ENCODE results near the gene QRICH2. TPM values are rescaled to one million over a fixed set of nuclear protein-coding genes. Genes with fewer than 3 reads are reported as not detected.
"Not testable (repeated sequence)": the region's sequence is repeated elsewhere in the genome, so short reads cannot be mapped to it uniquely, and the experiment has no call there.

The QRICH2 gene
- total RNA-seq, 4 donors from 2014 or later = 1.2 to 1.8 (median 1.6) TPM

DNA sequence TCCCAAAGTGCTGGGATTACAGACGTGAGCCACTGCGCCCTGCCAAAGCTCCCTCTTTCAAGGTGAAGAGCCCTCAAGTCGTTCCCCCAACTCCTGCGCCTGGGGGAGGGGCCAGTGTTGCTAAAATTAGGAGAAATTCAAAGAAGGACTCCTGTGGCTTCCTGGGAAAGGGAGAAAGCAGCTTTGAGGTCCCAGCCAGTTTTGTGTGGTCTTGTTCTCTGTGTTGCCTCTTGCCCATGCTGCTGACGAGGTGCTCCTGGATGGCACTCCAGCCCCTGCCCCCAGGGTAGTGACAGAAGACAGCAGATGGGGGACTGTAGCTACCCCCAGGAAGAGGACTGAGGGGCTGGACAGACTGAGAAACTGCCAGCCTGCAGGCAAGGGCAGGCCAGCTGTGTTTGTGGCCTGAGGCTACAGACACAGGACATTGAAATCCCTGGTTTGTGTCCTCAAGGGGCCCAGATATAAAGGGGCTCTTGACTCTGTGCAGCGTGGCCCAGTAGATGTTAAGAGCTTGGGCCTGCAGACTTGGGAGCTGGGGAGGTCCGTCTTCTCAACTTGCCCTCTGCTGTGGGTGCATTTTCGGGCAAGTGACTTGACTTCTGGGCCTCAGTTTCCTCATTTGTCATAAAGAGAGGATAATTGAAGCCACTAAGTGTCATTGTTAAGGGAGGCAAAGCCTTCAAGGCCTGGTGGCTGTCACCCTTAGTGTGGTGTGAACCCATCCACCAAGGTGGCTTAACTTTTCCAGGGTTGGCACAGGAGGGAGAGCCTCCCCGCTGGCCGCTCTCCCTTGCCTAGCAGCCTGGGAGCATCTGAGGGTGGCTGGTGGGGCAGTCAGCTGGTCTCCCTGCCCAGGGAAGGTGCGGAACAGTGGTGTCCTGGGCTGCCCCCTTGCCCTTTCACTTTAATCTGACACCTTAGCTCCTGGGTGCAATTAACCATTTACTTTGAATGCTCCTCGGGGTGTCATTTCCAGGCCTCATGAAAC lies 38.8 kb downstream of the QRICH2 start:
- TF ChIP-seq, protein P1, sequence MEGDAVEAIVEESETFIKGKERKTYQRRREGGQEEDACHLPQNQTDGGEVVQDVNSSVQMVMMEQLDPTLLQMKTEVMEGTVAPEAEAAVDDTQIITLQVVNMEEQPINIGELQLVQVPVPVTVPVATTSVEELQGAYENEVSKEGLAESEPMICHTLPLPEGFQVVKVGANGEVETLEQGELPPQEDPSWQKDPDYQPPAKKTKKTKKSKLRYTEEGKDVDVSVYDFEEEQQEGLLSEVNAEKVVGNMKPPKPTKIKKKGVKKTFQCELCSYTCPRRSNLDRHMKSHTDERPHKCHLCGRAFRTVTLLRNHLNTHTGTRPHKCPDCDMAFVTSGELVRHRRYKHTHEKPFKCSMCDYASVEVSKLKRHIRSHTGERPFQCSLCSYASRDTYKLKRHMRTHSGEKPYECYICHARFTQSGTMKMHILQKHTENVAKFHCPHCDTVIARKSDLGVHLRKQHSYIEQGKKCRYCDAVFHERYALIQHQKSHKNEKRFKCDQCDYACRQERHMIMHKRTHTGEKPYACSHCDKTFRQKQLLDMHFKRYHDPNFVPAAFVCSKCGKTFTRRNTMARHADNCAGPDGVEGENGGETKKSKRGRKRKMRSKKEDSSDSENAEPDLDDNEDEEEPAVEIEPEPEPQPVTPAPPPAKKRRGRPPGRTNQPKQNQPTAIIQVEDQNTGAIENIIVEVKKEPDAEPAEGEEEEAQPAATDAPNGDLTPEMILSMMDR (IDR thresholded peaks at IDR 0.05) = no peak
- DNase-seq (ENCODE audit: low spot score) = no peak
- ATAC-seq (ENCODE audit: low FRiP score) = no peak

DNA sequence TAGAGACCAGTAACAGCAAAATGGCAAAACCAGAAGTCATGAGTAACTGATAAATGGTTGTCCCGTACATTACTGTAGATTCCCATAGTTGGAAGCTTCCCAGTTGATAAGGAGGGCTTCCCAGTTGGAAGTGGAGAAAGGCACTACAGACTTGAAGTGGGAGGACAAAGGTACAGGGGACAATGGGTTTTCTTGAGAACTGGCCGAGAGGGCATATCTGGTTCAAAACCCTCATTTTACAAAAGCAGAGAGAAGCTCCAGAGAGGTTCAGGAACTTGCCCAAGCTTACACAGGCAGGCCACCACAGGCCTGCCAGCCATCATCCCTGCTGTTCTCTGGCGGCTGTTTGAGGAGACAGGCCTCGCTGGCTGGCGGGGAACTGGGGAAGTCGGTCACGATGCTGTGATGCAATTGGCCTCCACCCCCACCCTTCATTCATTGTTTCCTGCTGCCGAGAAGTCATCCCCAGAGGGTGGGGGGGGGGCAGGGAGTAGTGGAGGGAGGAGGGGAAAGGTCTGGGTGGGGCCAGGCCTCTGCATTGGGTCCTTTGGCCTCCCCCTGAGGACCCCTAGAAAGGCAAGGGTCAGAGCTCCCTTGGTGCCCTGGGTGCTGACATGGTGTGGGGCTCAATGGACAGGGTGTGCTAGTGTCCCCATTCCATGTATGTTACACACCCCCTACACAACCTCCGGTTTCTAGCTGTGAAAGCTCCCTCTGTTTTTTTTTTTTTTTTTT lies 39.9 kb downstream of the QRICH2 start:
- TF ChIP-seq, protein P1 (IDR thresholded peaks at IDR 0.05) = no peak
- DNase-seq (ENCODE audit: low spot score) = no peak
- ATAC-seq (ENCODE audit: low FRiP score) = no peak

- DNase-seq (ENCODE audit: low spot score); ATAC-seq (ENCODE audit: low FRiP score): not testable (repeated sequence)
Observed at GRCh38 chr17:76267581-76268001, 40.5 kb downstream of the QRICH2 start.

DNA sequence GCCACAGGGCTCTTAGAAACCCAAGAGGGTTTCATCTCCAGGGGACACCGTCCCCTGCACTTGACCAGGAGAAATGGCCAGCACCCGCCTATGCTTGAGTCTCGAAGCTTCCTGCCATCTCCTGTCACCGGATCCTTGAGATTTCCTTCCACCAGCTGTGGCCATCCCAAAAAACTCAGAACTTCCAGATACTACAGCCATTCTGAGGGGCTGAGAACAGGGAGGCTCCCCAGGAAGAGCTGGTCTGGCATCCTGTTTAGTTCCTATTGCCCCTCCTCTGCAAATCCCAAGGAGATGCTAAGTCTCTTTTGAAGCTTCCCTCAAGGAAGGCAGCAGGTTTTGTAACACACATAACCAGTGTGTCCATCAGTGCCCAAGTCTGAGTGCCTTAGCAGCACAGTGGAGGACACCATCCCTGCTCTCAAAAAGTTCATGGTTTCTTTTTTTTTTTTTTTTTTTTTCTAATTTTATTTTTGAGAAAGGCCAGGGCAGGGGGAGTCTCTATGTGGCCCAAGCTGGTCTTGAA lies 41.0 kb downstream of the QRICH2 start:
- DNase-seq (ENCODE audit: low spot score) (no peak), ATAC-seq (ENCODE audit: low FRiP score) (no peak)
- TF ChIP-seq, protein P1 (IDR thresholded peaks at IDR 0.05) = no peak

- no peak for ATAC-seq (ENCODE audit: low FRiP score)
- TF ChIP-seq, protein P1 (IDR thresholded peaks at IDR 0.05) = no peak
- DNase-seq (ENCODE audit: low spot score) = no peak
Observed at GRCh38 chr17:76266244-76266938, 41.7 kb downstream of the QRICH2 start.

DNA sequence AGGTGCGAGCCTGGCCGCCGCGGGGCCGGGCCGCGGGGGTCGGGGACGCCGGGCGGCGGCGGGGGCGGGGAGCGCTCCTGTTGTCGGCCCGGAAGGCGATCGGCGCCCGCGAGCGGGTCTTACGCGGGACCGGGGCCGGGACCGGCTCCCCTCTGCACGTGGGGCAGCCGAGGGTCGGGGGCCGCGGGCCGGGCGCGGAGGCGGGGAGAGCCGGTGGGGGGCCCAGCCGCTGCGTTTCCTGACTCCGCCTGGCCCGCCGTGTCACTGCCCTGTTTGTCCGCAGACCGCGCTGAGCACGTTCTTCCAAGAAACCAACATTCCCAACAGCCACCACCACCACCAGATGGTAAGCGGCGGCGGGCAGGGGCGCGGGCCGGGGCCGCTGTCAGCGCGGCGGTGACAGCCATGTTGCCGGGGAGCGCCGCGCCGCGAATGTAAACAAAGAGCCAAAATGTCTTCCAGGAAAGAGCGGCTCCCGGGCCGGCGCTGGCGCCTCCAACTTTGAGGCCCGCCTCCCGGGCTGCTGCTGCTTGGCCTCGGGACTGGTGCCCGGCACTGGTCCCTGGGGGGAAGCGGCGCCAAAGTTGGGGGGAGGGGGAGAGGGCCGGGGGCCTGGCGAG lies 42.3 kb downstream of the QRICH2 start:
- DNase-seq (ENCODE audit: low spot score) = no peak
- no peak for ATAC-seq (ENCODE audit: low FRiP score)
- TF ChIP-seq, protein P1 (IDR thresholded peaks at IDR 0.05) = no peak

Measured in omental fat pad (tissue), 4 donors.